Brain microvascular endothelial cell (primary cell): ENCODE data around the gene SLC12A3.

Experiments
- DNase-seq: peaks from one replicate; pipeline ENCODE4 v3.0.0-alpha.2; 2020
- H3K27ac ChIP-seq: fragments of 250-450 bp; sonication (Bioruptor Pico); 2 replicates; pipeline ENCODE4 v1.5.1; 2020; ENCODE audit warnings: mild to moderate bottlenecking, moderate library complexity
- H3K27me3 ChIP-seq: fragments of 250-450 bp; sonication (Bioruptor Pico); replicated peaks from 2 replicates; pipeline ENCODE4 v1.5.1; 2020; ENCODE audit warnings: mild to moderate bottlenecking
- H3K36me3 ChIP-seq: fragments of 250-450 bp; sonication (Bioruptor Pico); replicated peaks from 2 replicates; pipeline ENCODE4 v1.5.1; 2020; ENCODE audit warnings: mild to moderate bottlenecking
- H3K4me3 ChIP-seq: 2 replicates; pipeline ENCODE4 v1.5.1; 2011; ENCODE audit warnings: low read depth, mild to moderate bottlenecking, control low read depth, low read length, moderate library complexity
- in situ Hi-C: cut with HindIII; loops from 2 replicates; pipeline ENCODE4 v1.10.0; 2017; ENCODE audit warnings: low sequenced_read_pairs, low pct_ligation_motif_present
- TF ChIP-seq, protein P1 (sequence below): IDR thresholded peaks from 2 replicates; pipeline ENCODE4 v1.5.1; 2011; ENCODE audit warnings: low read depth, mild to moderate bottlenecking, moderate library complexity, low read length, control low read depth, inconsistent platforms; ENCODE audit errors: missing control alignments

SLC12A3 gene

DNA sequence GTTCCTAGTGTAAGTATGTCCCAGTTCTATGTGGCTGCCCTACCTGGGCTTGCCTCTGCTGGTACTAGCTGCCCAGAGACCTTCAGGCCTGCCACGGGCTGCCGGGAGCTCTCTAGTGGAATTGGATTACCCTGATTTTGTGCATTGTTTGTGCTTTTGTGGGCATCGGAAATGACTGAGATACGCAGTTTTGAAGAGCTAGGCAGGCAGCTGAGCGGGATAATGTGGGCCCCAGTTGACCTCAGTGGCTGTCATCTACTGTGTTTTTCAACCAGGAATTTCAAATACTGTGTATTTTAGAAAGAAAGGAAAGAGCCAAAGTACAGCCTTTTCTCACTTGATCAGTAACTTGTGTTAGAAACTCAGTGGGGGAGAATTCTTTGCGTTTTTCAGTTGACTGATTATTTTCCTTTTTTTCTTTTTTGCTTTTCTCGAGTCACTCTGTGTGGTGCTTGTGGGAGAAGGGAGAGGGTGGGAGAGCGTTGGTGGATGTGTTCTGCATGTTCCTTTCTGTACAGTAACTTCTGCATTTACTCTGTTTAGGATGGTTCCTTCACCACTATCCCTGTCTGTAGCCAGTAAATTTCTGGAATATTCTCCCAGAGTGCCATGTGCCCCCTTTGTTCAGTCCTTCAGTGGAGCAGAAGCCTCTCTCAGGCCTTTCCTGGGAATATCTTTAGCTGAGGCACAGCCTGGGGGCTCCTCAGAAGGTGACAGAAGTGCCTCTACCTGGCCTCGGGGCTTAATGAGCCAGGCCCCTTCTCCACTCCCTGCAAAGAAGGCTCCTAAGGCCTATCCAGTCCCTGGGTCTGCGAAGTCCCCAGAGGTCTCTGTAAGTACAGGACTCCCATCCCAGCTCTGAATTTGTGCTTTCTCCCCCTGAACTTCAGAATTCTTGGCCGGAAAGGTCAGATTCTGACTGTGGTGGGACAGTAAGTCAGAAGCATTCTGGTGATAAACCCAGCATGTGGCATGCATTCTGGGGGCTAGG lies 15.0 kb upstream of the SLC12A3 start:
- peak overlapping the region; percentile 47 for H3K27ac ChIP-seq
- no peak overlapping the region for H3K4me3 ChIP-seq
- no peaks in the 10 kb centered on the region for H3K27me3 ChIP-seq
- in situ Hi-C loops = no loop called here
- peak; percentile 15 for DNase-seq
- peaks cover 2% of the 10 kb centered on the region for H3K36me3 ChIP-seq
- TF ChIP-seq, protein P1, sequence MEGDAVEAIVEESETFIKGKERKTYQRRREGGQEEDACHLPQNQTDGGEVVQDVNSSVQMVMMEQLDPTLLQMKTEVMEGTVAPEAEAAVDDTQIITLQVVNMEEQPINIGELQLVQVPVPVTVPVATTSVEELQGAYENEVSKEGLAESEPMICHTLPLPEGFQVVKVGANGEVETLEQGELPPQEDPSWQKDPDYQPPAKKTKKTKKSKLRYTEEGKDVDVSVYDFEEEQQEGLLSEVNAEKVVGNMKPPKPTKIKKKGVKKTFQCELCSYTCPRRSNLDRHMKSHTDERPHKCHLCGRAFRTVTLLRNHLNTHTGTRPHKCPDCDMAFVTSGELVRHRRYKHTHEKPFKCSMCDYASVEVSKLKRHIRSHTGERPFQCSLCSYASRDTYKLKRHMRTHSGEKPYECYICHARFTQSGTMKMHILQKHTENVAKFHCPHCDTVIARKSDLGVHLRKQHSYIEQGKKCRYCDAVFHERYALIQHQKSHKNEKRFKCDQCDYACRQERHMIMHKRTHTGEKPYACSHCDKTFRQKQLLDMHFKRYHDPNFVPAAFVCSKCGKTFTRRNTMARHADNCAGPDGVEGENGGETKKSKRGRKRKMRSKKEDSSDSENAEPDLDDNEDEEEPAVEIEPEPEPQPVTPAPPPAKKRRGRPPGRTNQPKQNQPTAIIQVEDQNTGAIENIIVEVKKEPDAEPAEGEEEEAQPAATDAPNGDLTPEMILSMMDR = no peak

DNA sequence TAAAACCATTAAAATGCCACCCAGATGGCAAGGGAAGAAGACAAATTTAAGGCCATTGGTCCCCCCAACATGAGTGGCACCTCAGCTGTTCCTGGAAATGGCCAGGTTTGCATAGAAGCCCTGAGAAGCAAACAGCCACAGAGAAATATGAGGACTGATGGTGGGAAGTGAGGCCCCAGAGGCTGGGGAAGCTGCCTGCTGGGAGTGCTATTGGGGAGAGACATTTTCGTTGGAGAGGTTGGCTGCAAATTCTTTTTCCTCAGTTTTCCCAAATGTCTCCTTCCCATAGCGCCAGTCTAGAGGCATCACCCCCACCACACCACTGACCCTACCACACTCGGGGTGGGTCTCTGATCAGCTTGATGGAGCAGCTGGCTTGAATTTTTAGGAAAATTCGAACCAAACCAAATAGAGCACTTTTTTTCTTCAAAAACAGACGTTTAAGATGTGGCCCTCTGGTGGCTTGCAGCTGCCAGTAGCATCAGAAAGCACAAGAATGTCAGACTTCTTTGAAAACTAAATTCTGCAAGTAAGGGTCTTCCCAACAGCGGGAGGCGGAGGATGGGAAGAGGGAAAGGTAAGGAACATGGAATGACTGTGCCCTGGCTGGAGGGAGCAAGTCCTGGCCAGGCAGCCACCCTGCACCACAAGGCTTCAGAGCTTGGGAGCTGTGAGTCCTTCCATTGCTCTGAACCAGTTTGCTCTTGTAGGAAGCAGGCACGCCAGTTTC lies 13.2 kb upstream of the SLC12A3 start:
- Histone ChIP-seq H3K27ac (no peak overlapping the region), H3K4me3 (no peak overlapping the region), H3K36me3 (no peaks in the 10 kb centered on the region), H3K27me3 (no peaks in the 10 kb centered on the region)
- peak; percentile 43 for DNase-seq
- TF ChIP-seq, protein P1 = peak; percentile 79
- in situ Hi-C loops = no loop called here

DNA sequence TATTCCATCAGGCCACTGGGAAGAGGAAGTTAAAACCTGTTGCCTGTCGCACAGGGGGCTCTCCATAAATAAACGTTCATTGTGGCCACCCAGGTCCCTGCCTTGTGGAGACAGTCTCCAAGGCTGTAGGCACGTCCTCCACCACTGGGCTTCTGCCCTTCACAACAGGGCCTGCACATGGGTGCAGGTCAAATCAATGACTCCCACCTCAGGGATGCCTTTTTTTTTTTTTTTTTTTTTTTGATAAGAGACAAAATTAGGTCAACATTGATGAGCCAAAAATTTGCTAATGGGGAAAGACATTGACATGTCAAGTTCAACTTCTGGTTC lies 12.6 kb upstream of the SLC12A3 start:
- H3K27ac ChIP-seq = no peak overlapping the region
- no peaks in the 10 kb centered on the region for H3K27me3 ChIP-seq
- TF ChIP-seq, protein P1 = no peak
- no peaks in the 10 kb centered on the region for H3K36me3 ChIP-seq
- H3K4me3 ChIP-seq = no peak overlapping the region
- in situ Hi-C loops = no loop called here
- no peak for DNase-seq

DNA sequence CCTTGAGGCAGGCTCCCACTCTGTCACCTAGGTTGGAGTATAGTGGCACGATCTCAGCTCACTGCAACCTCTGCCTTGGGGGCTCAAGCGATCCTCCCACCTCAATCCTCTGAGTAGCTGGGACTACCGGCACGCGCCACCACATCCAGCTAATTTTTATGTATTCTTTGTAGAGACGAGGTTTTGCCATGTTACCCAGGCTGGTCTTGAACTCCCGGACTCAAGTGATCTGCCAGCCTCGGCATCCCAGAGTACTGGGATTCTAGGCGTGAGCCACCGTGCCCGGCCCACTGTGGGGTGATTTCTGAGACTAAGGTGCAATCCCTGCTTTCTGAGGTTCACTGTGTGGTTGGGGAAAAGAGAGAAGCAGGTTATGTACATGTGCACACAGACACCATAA lies 12.0 kb upstream of the SLC12A3 start:
- Histone ChIP-seq H3K4me3 (no peak overlapping the region), H3K36me3 (no peaks in the 10 kb centered on the region), H3K27ac (no peak overlapping the region), H3K27me3 (no peaks in the 10 kb centered on the region)
- TF ChIP-seq, protein P1 = no peak
- DNase-seq = no peak
- in situ Hi-C loops = no loop called here

DNA sequence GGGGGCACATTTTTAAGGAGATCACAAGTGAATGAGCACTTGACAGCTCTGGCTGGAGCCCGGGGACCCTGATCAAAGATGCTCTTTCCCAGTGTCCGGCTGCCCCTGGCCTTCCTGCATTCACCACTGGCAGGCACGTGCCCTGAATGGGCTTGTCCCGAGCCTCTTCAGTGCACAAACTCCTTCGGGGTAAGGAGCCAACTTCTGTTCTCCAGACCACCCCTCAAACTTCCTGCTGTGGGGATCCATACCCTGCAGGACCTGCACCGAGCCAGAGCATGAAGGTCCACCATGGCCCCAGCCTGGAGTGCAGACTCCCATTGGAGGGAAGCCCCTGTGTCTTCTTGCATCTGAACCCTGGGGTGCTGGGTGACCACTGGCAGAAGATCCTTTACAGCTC lies 9.8 kb upstream of the SLC12A3 start:
- in situ Hi-C loops = no loop called here
- H3K27me3 ChIP-seq = no peaks in the 10 kb centered on the region
- DNase-seq = no peak
- no peak overlapping the region for H3K4me3 ChIP-seq
- H3K36me3 ChIP-seq = no peaks in the 10 kb centered on the region
- TF ChIP-seq, protein P1 = no peak
- H3K27ac ChIP-seq = no peak overlapping the region
